GM10248 (cell line): Measurements from ENCODE around the gene DIP2B.

Experiments
- CTCF ChIA-PET: fragments of 300-600 bp; sonication (Branson Sonifier 250); formaldehyde crosslinking; extraction: SDS; loops from one replicate; lab custom pipeline; 2021; ENCODE audit warnings: antibody characterized with exemption; lab: Yijun Ruan, JAX
- POLR2A ChIA-PET: fragments of 350-650 bp; sonication (Branson Sonifier 250); formaldehyde crosslinking; extraction: SDS; loops from one replicate; lab custom pipeline; 2020; ENCODE audit warnings: antibody characterized with exemption; lab: Yijun Ruan, JAX
- DNase-seq: peaks from one replicate; pipeline ENCODE4 v3.0.0; 2012; ENCODE audit errors: extremely low spot score
- TF ChIP-seq, protein P1 (sequence below): IDR thresholded peaks from 2 replicates; pipeline ENCODE4 v1.5.1; 2012; ENCODE audit warnings: mild to moderate bottlenecking, low read depth; ENCODE audit errors: extremely low read depth, missing control alignments, control extremely low read depth

Gene DIP2B

DNA sequence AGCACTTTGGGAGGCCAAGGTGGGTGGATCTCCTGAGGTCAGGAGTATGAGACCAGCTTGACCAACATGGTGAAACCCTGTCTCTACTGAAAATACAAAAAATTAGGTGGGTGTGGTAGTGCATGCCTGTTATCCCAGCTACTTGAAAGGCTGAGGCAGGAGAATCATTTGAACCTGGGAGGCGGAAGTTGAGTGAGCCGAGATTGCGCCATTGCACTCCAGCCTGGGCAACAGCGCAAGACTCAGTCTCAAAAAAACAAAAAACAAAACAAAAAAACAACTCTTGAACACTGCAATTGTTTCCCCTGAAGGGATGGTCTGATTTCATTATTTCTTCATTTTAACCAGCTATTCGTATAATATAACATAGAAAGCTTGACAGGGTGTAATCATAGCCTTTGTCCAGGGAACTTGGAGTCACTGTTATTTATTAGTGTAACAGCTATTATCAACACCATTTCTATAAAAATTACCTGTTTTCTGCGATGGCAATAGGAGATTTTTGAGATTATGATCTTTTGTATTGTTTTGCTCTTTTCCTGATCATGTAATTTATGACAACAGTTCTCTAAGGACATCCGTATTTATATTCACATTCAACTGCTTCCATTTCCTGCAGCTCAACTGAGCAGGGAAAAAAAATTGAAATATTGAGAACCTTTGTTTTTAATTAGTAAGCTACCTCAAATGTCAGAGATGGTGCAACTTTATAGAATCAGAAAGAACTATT, 94.7 kb downstream of the DIP2B start:
- TF ChIP-seq, protein P1, sequence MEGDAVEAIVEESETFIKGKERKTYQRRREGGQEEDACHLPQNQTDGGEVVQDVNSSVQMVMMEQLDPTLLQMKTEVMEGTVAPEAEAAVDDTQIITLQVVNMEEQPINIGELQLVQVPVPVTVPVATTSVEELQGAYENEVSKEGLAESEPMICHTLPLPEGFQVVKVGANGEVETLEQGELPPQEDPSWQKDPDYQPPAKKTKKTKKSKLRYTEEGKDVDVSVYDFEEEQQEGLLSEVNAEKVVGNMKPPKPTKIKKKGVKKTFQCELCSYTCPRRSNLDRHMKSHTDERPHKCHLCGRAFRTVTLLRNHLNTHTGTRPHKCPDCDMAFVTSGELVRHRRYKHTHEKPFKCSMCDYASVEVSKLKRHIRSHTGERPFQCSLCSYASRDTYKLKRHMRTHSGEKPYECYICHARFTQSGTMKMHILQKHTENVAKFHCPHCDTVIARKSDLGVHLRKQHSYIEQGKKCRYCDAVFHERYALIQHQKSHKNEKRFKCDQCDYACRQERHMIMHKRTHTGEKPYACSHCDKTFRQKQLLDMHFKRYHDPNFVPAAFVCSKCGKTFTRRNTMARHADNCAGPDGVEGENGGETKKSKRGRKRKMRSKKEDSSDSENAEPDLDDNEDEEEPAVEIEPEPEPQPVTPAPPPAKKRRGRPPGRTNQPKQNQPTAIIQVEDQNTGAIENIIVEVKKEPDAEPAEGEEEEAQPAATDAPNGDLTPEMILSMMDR, result no peak
- ChIA-PET POLR2A (no interaction called here), CTCF (no interaction called here)
- no peak for DNase-seq

GRCh38 chr12:50600364-50600763, 95.6 kb downstream of the DIP2B start:
- ChIA-PET POLR2A (no interaction called here), CTCF (no interaction called here)
- no peak for DNase-seq
- TF ChIP-seq, protein P1, result no peak

DNA sequence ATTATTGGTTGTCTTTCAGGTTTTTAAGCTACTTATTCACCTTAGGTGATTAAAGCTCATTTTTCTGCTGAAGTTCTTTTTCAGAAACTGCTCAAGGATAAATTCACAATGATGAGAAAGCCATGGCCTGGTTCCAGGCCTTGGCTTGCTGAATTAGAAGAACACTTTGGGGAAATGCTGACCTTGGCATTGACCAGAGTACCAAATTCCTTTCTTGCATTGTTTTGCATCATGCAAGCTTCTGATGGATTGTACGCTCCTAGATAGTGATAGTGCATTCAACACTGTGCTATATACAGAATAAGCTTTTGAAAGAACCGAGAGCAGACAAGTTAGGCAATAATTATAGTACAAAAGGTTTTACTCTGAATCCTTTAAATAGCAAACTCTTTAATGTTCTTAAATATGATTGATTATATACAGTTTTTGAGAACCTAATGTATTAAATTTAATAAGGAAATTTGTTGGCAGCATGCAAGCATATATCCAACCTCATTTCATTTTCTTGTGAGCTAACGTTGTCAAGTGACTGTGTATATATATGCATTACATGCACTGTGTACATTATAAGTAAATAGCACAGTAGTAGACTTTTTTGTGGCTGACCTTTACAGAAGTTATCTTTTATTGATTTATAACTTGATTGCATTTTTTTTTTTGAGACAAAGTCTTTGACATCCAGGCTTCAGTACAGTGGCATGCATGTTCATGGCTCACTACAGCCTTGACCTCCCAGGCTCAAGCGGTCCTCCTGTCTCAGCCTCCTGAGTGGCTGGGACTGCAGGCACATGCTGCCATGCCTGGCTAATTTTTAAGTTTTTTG, 99.2 kb downstream of the DIP2B start:
- TF ChIP-seq, protein P1, result no peak
- CTCF ChIA-PET, result interaction anchor here (0.9 to 1.8 kb wide), 5 partner anchors 9 to 100 kb away, joined by 3 to 5 read pairs (median 3); no protein-coding TSS in a partner anchor
- no peak for DNase-seq
- POLR2A ChIA-PET, result no interaction called here

- TF ChIP-seq, protein P1, result no peak
- CTCF ChIA-PET, result interaction anchor here (1.2 kb wide), 2 partner anchors 19 to 100 kb away, joined by 3 to 4 read pairs; no protein-coding TSS in a partner anchor
- POLR2A ChIA-PET, result no interaction called here
- DNase-seq, result no peak
These were observed 99.8 kb downstream of the DIP2B start for GRCh38 chr12:50604640-50604920.

GRCh38 chr12:50606675-50607375, 102.0 kb downstream of the DIP2B start:
- no peak for DNase-seq
- CTCF ChIA-PET, result interaction anchor here (1.1 to 1.7 kb wide), 5 partner anchors 9 to 89 kb away, joined by 3 to 5 read pairs (median 4); no protein-coding TSS in a partner anchor
- TF ChIP-seq, protein P1, result no peak
- POLR2A ChIA-PET, result interaction anchor here (0.6 kb wide), 1 partner anchor 144 kb away, joined by 5 read pairs; no protein-coding TSS in a partner anchor

DNA sequence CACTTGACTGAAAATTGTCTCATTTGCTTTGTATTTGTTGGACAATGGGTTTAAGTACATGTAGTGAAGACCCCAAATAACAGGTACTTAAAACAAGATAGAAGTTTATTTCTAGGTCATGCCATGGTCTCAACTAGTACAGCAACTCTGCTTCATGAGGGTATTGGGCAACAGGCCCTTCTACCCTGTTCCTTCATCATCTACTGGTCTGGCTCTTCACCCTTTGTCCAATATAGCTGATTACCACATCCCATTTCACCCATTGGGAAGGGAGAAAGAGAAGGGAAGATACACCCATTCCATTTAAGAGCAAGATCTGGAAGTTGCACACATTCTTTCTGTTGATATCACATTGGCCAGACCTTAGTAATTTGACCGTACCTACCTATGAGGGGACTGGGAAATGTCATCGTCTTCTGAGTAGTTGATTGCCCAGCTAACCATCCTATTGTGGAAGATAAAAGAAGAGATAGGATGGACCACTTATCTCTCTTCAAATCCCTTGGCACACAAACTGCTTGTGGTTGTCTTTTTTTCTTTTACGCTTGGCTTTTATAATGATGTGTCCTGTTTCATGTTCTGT, 104.6 kb downstream of the DIP2B start:
- TF ChIP-seq, protein P1, result no peak
- ChIA-PET POLR2A (no interaction called here), CTCF (interaction anchor here (1.1 to 1.2 kb wide), 2 partner anchors 12 kb away, joined by 3 to 4 read pairs; no protein-coding TSS in a partner anchor)
- DNase-seq, result no peak
